ENCODE measurements around the gene FAM24B. TPM values are rescaled to one million over a fixed set of nuclear protein-coding genes. Genes with fewer than 3 reads are reported as not detected.

Gene FAM24B
- total RNA-seq, 4 donors from 2014 or later, result 3.7 to 7.1 (median 4.9) TPM; not detected in 1

DNA sequence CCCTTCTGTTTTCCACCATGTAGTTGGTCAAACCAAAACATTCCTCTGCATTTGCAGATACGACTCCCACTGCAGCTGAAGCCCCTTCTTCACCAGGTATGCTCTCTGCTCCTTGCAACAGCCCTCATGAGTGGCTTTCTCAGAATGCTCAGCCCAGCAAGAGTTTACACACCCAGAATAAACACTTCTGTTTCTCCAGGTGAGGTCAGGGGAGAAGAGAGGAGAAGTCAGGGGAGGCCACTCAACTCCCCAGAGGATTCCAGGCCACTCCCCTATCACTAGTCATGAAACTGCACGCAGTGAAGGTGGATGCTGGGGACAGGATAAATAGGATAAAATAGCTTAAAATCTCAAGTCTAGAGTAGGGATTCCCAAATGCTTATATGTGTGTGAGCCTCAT, 64.9 kb downstream of the FAM24B start:
- no peak for DNase-seq
- no peaks in the 10 kb centered on the region for H3K36me3 ChIP-seq
- no peak for TF ChIP-seq CTCF (IDR thresholded peaks at IDR 0.05)
- no peak for TF ChIP-seq POLR2AphosphoS5 (IDR thresholded peaks at IDR 0.05)
- no peak for TF ChIP-seq POLR2A (IDR thresholded peaks at IDR 0.05)
- H3K27me3 ChIP-seq, result peaks cover 23% of the 10 kb centered on the region
- intact Hi-C loops (cut with DNase I; ENCODE audit: low total_unique reads), result no loop called here
- 70% methylated on average over 2 of the region's 2 CpGs; no CpG with 5 or more reads in 1 of the 2 donors for WGBS, 2 donors (ENCODE audit: low coverage in 1 of 2)
- H3K4me3 ChIP-seq, result no peak overlapping the region
- H3K4me1 ChIP-seq, result no peaks in the 10 kb centered on the region
- H3K27ac ChIP-seq, result no peak overlapping the region
- in situ Hi-C loops (cut with MboI; ENCODE audit: low pct_ligation_motif_present in 1 of 4, low pct_unique_long_range_greater_than_20kb in 1 of 4, low sequenced_read_pairs in 3 of 4), result no loop called here
- no peaks in the 10 kb centered on the region for H3K9me3 ChIP-seq

- H3K27me3 ChIP-seq, result peaks cover 8% of the 10 kb centered on the region
- H3K9me3 ChIP-seq, result no peaks in the 10 kb centered on the region
- intact Hi-C loops (cut with DNase I; ENCODE audit: low total_unique reads) (no loop called here), in situ Hi-C loops (cut with MboI; ENCODE audit: low pct_ligation_motif_present in 1 of 4, low pct_unique_long_range_greater_than_20kb in 1 of 4, low sequenced_read_pairs in 3 of 4) (no loop called here)
- DNase-seq, result no peak
- H3K4me1 ChIP-seq, result no peaks in the 10 kb centered on the region
- H3K4me3 ChIP-seq, result no peak overlapping the region
- WGBS, 2 donors (ENCODE audit: low coverage in 1 of 2), result 70 to 71% methylated on average over 3 to 4 of the region's 4 CpGs
- TF ChIP-seq CTCF (IDR thresholded peaks at IDR 0.05), result no peak
- TF ChIP-seq EP300 (IDR thresholded peaks at IDR 0.05; ENCODE audit: low read depth), result no peak
- no peak for TF ChIP-seq POLR2AphosphoS5 (IDR thresholded peaks at IDR 0.05)
- TF ChIP-seq POLR2A (IDR thresholded peaks at IDR 0.05), result no peak
- H3K27ac ChIP-seq, result no peak overlapping the region
- H3K36me3 ChIP-seq, result no peaks in the 10 kb centered on the region
These were observed 66.6 kb downstream of the FAM24B start for GRCh38 chr10:122812751-122813150.

GRCh38 chr10:122802282-122802681, 77.1 kb downstream of the FAM24B start:
- no peaks in the 10 kb centered on the region for H3K4me1 ChIP-seq
- in situ Hi-C loops (cut with MboI; ENCODE audit: low pct_ligation_motif_present in 1 of 4, low pct_unique_long_range_greater_than_20kb in 1 of 4, low sequenced_read_pairs in 3 of 4), result no loop called here
- no peaks in the 10 kb centered on the region for H3K9me3 ChIP-seq
- TF ChIP-seq EP300 (IDR thresholded peaks at IDR 0.05; ENCODE audit: low read depth), result no peak
- no peak for TF ChIP-seq POLR2A (IDR thresholded peaks at IDR 0.05)
- no peak for TF ChIP-seq POLR2AphosphoS5 (IDR thresholded peaks at IDR 0.05)
- TF ChIP-seq CTCF (IDR thresholded peaks at IDR 0.05), result no peak
- no peak overlapping the region for H3K4me3 ChIP-seq
- DNase-seq, result no peak
- H3K27me3 ChIP-seq, result no peaks in the 10 kb centered on the region
- WGBS, 2 donors (ENCODE audit: low coverage in 1 of 2), result 76% methylated on average over 7 of the region's 7 CpGs; no CpG with 5 or more reads in 1 of the 2 donors
- H3K36me3 ChIP-seq, result no peaks in the 10 kb centered on the region
- intact Hi-C loops (cut with DNase I; ENCODE audit: low total_unique reads), result no loop called here
- H3K27ac ChIP-seq, result no peak overlapping the region

Other genes with a start within 250 kb of the FAM24B start
- not detected for gene C10orf120, start 179.7 kb downstream of the FAM24B start, total RNA-seq
- 1 to 10 TPM in 1 of 4 donors, under 1 TPM in 1, not detected in 2; 0.41 to 1.1 TPM for gene CUZD1, start 33.7 kb downstream of the FAM24B start, total RNA-seq
- not detected for gene FAM24A, start 31.0 kb upstream of the FAM24B start, total RNA-seq
- gene C10orf88, start 74.6 kb upstream of the FAM24B start, total RNA-seq, result 10 to 100 TPM in 1 of 4 donors, 1 to 10 TPM in 3; 4.9 to 30.8 (median 7.4) TPM
- gene PSTK, start 100.8 kb upstream of the FAM24B start, total RNA-seq, result 1 to 10 TPM in 2 of 4 donors, not detected in 2; 2.5 to 2.9 TPM
- gene IKZF5, start 129.2 kb upstream of the FAM24B start, total RNA-seq, result 10 to 100 TPM in 1 of 4 donors, 1 to 10 TPM in 3; 6.2 to 11.1 (median 7.1) TPM
- gene ACADSB, start 129.4 kb upstream of the FAM24B start, total RNA-seq, result 10 to 100 TPM in 2 of 4 donors, 1 to 10 TPM in 2; 3.0 to 31.4 (median 13.9) TPM

Measured in transverse colon (tissue), 4 donors.